ENCODE data around the gene ENGASE.

The ENGASE gene

DNA sequence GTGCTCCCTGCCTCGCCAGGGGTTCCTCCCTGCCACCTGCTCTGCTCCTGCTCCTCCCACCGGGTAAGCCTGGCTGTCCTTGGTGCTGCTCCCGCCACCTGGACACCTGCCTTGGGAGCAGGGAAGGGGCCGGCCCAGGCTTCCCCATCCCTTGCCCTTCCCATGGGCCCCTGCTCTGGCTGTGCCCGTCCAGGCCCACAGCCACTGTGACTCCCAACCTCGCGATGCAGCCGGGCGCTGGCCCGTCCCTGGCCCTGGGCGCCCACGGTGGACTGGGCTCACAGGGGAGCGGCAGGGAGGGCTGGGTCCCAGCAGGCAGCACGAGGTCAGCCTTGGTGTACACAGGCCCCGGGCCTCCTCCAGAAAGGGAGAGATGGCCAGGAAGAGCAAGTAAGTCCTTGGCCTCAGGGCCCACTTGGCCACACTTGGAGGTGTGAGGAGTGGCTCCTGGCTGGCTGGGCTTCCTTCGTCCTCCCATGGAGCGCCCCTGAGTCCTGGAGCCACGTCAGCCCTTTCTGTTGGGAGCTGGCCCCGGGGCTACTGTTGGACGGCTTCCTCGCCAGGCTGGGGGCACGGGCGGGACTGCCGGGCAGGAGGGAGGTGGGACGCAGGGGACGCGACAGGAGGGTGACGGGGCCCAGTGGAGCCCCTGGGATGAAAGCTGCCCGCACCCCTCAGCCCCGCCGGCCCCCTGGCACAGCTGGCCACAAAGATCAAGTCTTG, 15.3 kb downstream of the ENGASE start:
- DNase-seq (ENCODE audit: extremely low read depth, low read depth), result no peak
- TF ChIP-seq, protein P1, sequence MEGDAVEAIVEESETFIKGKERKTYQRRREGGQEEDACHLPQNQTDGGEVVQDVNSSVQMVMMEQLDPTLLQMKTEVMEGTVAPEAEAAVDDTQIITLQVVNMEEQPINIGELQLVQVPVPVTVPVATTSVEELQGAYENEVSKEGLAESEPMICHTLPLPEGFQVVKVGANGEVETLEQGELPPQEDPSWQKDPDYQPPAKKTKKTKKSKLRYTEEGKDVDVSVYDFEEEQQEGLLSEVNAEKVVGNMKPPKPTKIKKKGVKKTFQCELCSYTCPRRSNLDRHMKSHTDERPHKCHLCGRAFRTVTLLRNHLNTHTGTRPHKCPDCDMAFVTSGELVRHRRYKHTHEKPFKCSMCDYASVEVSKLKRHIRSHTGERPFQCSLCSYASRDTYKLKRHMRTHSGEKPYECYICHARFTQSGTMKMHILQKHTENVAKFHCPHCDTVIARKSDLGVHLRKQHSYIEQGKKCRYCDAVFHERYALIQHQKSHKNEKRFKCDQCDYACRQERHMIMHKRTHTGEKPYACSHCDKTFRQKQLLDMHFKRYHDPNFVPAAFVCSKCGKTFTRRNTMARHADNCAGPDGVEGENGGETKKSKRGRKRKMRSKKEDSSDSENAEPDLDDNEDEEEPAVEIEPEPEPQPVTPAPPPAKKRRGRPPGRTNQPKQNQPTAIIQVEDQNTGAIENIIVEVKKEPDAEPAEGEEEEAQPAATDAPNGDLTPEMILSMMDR (IDR thresholded peaks at IDR 0.05; ENCODE audit: low read depth, low read length, missing control alignments), result no peak
- no peak overlapping the region for H3K4me3 ChIP-seq (replicated peaks; ENCODE audit: low read depth, low read length)

DNA sequence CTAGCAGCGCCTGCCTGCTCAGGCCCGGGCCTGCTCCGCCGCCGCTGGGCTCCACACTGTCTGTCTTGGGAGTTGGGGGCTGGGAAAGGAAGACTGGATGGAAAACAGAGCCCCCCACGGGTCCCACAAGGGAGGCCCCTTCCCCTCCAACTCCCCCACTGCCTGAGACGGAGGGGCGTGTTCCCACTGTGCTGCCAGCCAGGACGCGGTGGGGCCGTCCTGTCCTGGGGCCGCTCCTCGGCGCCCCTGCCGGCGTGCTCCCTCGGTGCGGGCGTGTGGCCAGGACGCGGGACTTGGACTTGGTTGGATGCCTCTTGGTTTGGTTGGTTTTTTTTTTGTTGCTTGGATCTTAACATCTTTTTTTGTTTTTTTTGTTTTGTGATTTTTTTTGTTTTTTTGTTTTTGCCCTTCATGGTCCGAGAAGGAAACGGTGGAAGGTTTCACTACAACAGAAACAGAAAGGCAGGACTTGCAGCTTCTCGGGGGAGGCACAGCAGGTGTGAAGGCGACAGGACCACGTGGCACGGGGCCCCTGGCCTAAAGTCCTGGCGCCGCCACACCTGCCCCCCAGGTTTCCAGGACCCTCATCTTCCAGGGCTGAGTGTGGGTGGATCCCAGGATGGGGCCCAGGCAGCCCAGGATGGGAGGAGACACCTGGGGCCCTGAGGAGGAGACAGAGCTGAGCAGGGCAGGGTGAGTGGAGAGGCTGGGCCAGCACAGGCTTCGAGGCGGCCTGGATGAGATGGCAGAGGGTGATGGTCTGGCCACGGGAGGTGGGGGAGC, 16.0 kb downstream of the ENGASE start:
- DNase-seq (ENCODE audit: extremely low read depth, low read depth), result no peak
- H3K4me3 ChIP-seq (replicated peaks; ENCODE audit: low read depth, low read length), result no peak overlapping the region
- TF ChIP-seq, protein P1 (IDR thresholded peaks at IDR 0.05; ENCODE audit: low read depth, low read length, missing control alignments), result peak; percentile 32

DNA sequence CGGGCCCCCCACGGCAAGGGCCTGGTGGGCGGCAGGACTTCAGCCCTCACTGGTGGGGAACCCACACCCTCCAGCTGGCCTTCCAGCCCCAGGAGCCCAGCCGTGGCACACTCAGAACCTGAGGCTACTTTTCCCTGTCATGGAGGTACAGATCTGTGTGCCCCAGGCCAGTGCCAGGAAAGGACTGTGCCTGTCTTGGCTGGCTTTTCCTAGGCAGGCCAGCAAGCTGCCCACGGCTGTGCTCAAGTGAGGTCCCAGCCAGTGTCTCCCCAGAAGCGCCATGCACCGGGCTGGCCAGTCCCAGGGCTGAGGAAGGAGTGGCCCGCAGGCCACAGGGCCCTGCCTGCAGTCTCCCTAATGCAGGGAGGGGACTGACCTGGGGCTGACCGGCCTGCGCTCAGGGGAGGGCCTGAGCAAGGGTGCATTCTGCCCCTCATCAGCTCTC, 16.6 kb downstream of the ENGASE start:
- no peak for DNase-seq (ENCODE audit: extremely low read depth, low read depth)
- H3K4me3 ChIP-seq (replicated peaks; ENCODE audit: low read depth, low read length), result no peak overlapping the region
- TF ChIP-seq, protein P1 (IDR thresholded peaks at IDR 0.05; ENCODE audit: low read depth, low read length, missing control alignments), result no peak

DNA sequence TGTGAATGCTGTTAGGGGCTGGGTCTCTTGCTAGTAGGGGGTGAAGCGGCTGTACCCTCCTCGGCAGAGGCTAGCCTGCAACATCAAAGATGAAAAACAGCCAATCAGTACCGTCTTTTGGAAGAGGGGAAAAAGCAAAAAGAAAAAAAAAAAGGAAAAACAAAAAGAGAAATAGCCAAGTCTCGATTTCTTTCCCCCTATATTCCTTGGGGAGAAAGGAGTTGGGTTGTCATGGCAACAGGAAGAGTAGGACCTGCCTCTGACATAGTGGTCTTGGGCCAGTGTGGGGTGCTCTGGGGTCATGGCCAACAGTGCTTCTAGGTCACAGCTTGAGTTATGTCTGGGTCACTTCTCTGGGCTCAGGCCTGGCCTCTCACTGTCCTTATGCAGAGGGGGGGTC, 17.9 kb downstream of the ENGASE start:
- DNase-seq (ENCODE audit: extremely low read depth, low read depth), result no peak
- TF ChIP-seq, protein P1 (IDR thresholded peaks at IDR 0.05; ENCODE audit: low read depth, low read length, missing control alignments), result no peak
- H3K4me3 ChIP-seq (replicated peaks; ENCODE audit: low read depth, low read length), result no peak overlapping the region

DNA sequence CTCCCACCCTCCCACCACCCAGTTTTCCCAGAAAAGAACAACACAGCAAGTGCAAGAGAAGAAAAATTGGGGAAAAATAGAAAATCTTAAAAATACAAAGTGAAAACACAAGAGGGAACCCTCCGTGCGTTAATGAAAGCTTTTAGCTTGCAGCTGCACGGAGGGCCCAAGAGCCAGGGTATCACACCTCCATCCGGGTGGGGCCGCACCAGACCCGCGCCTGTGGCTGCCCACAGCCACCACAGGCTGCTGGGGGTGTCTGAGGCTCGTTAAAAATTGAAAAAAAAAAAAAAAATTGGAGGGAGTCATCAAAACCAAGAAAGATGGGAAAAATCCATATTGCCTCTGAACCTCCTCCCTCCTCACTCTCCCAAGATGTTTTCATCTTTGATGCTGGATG, 18.6 kb downstream of the ENGASE start:
- TF ChIP-seq, protein P1 (IDR thresholded peaks at IDR 0.05; ENCODE audit: low read depth, low read length, missing control alignments), result no peak
- no peak for DNase-seq (ENCODE audit: extremely low read depth, low read depth)
- H3K4me3 ChIP-seq (replicated peaks; ENCODE audit: low read depth, low read length), result no peak overlapping the region

DNA sequence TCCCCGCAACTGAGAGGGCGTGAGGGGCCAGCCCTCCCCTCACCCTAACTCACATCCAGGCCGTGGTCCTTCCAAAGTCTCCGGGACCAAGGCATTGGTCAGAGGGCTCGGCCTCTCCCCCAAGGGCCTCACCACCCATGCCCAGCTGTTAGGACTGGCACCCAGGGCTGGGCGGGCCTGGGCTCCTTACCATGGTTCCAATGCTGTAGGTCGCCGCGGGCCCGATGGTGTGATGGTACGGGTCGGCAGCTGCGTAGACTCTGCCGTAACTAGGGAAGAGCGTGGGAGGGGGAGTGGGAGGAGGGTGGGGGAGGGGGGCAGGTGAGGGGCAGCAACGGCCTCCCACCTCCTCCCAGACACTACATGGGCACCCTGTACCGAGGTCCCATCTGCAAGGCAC, 19.6 kb downstream of the ENGASE start:
- no peak overlapping the region for H3K4me3 ChIP-seq (replicated peaks; ENCODE audit: low read depth, low read length)
- TF ChIP-seq, protein P1 (IDR thresholded peaks at IDR 0.05; ENCODE audit: low read depth, low read length, missing control alignments), result no peak
- DNase-seq (ENCODE audit: extremely low read depth, low read depth), result no peak

Measured in HFF-Myc (cell line).